ENCODE results near the gene KPRP. TPM values are rescaled to one million over a fixed set of nuclear protein-coding genes. Genes with fewer than 3 reads are reported as not detected.

The KPRP gene
- total RNA-seq, 4 donors from 2014 or later: 0.12 TPM; not detected in 3

DNA sequence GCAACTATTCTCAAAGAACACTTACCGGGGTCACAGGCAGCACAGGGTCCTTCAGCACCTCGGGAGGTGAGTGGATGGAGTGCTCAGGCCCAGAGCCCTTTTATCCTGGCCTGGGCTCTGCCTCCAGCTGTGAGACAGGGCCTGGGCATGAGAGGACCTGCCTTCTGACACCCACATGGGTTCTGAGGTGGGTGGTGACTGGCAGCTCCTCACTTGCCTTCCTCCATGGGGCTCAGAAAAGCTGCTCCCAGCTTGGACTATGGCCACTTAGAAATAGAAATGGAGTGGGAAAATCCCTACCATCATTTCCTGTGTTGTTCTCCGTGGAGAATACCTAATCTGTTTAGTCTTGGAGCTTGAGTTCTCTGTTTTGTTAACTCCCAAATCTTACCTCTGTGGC lies 48.8 kb downstream of the KPRP start, which contains the start of gene LCE1C:
TSS of gene LCE1C (minus strand) at position 76 of the 400 bp plus-strand sequence. CDS start 1,173 bp downstream, outside the sequence.
- no peak for ATAC-seq
- Histone ChIP-seq H3K9me3 (no peaks in the 10 kb centered on the region), H3K4me1 (no peaks in the 10 kb centered on the region), H3K27me3 (no peaks in the 10 kb centered on the region), H3K36me3 (no peaks in the 10 kb centered on the region), H3K4me3 (no peak within 1 kb of the TSS), H3K27ac (no peak within 1 kb of the TSS)
- 20 to 29% methylated on average over 1 of the region's 3 CpGs for WGBS, 2 donors (ENCODE audit: low coverage in 1 of 2)
- TF ChIP-seq POLR2AphosphoS5 (IDR thresholded peaks at IDR 0.05) (no peak), EP300 (IDR thresholded peaks at IDR 0.05) (no peak), POLR2A (IDR thresholded peaks at IDR 0.05) (no peak)
- TF ChIP-seq, protein P1, sequence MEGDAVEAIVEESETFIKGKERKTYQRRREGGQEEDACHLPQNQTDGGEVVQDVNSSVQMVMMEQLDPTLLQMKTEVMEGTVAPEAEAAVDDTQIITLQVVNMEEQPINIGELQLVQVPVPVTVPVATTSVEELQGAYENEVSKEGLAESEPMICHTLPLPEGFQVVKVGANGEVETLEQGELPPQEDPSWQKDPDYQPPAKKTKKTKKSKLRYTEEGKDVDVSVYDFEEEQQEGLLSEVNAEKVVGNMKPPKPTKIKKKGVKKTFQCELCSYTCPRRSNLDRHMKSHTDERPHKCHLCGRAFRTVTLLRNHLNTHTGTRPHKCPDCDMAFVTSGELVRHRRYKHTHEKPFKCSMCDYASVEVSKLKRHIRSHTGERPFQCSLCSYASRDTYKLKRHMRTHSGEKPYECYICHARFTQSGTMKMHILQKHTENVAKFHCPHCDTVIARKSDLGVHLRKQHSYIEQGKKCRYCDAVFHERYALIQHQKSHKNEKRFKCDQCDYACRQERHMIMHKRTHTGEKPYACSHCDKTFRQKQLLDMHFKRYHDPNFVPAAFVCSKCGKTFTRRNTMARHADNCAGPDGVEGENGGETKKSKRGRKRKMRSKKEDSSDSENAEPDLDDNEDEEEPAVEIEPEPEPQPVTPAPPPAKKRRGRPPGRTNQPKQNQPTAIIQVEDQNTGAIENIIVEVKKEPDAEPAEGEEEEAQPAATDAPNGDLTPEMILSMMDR (IDR thresholded peaks at IDR 0.05): no peak

DNA sequence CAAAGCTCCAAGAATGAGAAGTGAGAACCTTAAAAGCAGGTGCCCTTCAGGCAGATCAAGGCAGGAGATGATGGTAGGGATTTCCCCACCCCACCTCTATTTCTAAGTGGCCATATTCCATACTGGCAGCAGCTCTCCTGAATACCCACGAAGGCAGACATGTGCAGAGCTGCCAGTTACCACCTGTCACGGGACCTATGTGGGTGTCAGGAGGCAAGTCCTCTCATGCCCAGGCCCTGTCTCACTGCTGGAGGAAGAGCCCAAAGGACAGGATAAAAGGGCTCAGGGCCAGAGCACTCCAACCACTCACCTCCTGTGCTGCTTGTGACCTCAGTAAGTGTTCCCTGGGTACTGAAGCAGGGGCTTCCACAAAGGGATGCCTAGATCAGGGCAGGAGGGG lies 53.2 kb downstream of the KPRP start:
- Histone ChIP-seq H3K27ac (no peak overlapping the region), H3K4me1 (no peaks in the 10 kb centered on the region), H3K4me3 (no peak overlapping the region), H3K27me3 (no peaks in the 10 kb centered on the region), H3K9me3 (no peaks in the 10 kb centered on the region), H3K36me3 (no peaks in the 10 kb centered on the region)
- TF ChIP-seq POLR2A (IDR thresholded peaks at IDR 0.05) (no peak), EP300 (IDR thresholded peaks at IDR 0.05) (no peak), POLR2AphosphoS5 (IDR thresholded peaks at IDR 0.05) (no peak)
- TF ChIP-seq, protein P1 (IDR thresholded peaks at IDR 0.05): no peak
- no peak for ATAC-seq
- WGBS, 2 donors (ENCODE audit: low coverage in 1 of 2): 80% methylated on average over 1 of the region's 2 CpGs; no CpG with 5 or more reads in 1 of the 2 donors

Other genes starting within 250 kb of the KPRP start
- not detected for gene LCE5A, start 247.2 kb upstream of the KPRP start, total RNA-seq
- 1 to 10 TPM in 2 of 4 donors, not detected in 2; 1.4 to 3.3 TPM for gene CRCT1, start 243.5 kb upstream of the KPRP start, total RNA-seq
- not detected for gene LCE3E, start 191.2 kb upstream of the KPRP start, total RNA-seq
- 1 to 10 TPM in 1 of 4 donors, not detected in 3; 1.4 TPM for gene LCE3D, start 177.5 kb upstream of the KPRP start, total RNA-seq
- not detected for gene LCE3C, start 157.8 kb upstream of the KPRP start, total RNA-seq
- gene LCE3B, start 144.2 kb upstream of the KPRP start, total RNA-seq: not detected
- not detected for gene LCE3A, start 134.9 kb upstream of the KPRP start, total RNA-seq
- not detected for gene LCE2D, start 94.6 kb upstream of the KPRP start, total RNA-seq
- gene LCE2C, start 82.7 kb upstream of the KPRP start, total RNA-seq: not detected
- gene LCE2B, start 71.9 kb upstream of the KPRP start, total RNA-seq: not detected
- not detected for gene LCE2A, start 59.7 kb upstream of the KPRP start, total RNA-seq
- not detected for gene LCE4A, start 49.9 kb upstream of the KPRP start, total RNA-seq
- not detected for gene LCE1F, start 17.1 kb downstream of the KPRP start, total RNA-seq
- gene LCE1E, start 28.2 kb downstream of the KPRP start, total RNA-seq: under 1 TPM in 1 of 4 donors, not detected in 3; 0.39 TPM
- not detected for gene LCE1D, start 38.7 kb downstream of the KPRP start, total RNA-seq
- not detected for gene LCE1C, start 48.6 kb downstream of the KPRP start, total RNA-seq
- gene LCE1B, start 53.9 kb downstream of the KPRP start, total RNA-seq: not detected
- not detected for gene LCE1A, start 69.4 kb downstream of the KPRP start, total RNA-seq
- gene LCE6A, start 84.8 kb downstream of the KPRP start, total RNA-seq: not detected
- gene LCE7A, start 102.0 kb downstream of the KPRP start, total RNA-seq: not detected
- not detected for gene SMCP, start 120.3 kb downstream of the KPRP start, total RNA-seq
- gene IVL, start 150.5 kb downstream of the KPRP start, total RNA-seq: 10 to 100 TPM in 1 of 4 donors, 1 to 10 TPM in 1, under 1 TPM in 1, not detected in 1; 0.31 to 13.7 (median 1.1) TPM
- not detected for gene SPRR5, start 189.2 kb downstream of the KPRP start, total RNA-seq
- not detected for gene SPRR4, start 212.6 kb downstream of the KPRP start, total RNA-seq
- not detected for gene SPRR1A, start 226.1 kb downstream of the KPRP start, total RNA-seq
- 100 to 1,000 TPM in 1 of 4 donors, 10 to 100 TPM in 2, 1 to 10 TPM in 1; 5.9 to 291 (median 21.5) TPM for gene SPRR3, start 243.7 kb downstream of the KPRP start, total RNA-seq

Measured in gastroesophageal sphincter (tissue), 4 donors.